Stimulated activated CD8-positive, alpha-beta memory T cell treated with anti-CD3 and anti-CD28 coated beads, Interleukin-7, amount 100 ng/mL, for 1 hour (primary cell): Measurements from ENCODE around the gene HYCC2.
"Not testable (repeated sequence)": the region's sequence is repeated elsewhere in the genome, so short reads cannot be mapped to it uniquely, and the experiment has no call there.

ENCODE experiments used
- DNase-seq, 2 donors: peaks; one replicate each; pipeline ENCODE4 v3.0.0-alpha.2; 2020; ENCODE audit warnings: low read depth in 2 of 2

Gene HYCC2

GRCh38 chr2:201072201-201072530 is 695 bp upstream of the HYCC2 start:
- no peak for DNase-seq

GRCh38 chr2:201070948-201071478 is 458 bp downstream of the HYCC2 start:
- DNase-seq, result no peak

DNA sequence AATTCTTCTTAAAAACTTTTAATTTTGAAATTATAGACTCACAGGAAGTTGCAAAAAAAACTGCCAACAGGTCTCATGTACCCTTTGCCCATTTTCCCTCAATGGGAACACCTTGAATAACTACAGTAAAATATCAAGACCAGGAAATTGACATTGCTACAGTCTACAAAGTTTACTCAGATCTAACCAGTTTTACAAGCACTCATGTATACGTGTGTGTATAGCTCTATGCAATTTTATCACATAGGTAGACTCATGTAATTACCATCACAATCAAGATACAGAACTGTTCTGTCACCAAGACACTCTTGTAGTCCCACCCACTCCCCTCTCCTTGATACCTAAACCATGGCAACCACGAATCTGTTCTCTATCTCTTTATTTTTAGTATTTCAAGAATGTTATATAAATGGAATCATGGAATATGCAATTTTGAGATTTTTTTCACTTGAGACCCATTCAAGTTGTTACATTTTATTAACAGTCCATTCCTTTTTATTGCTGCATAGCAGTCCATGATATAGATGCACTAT is 6.6 kb downstream of the HYCC2 start:
- no peak for DNase-seq

DNA sequence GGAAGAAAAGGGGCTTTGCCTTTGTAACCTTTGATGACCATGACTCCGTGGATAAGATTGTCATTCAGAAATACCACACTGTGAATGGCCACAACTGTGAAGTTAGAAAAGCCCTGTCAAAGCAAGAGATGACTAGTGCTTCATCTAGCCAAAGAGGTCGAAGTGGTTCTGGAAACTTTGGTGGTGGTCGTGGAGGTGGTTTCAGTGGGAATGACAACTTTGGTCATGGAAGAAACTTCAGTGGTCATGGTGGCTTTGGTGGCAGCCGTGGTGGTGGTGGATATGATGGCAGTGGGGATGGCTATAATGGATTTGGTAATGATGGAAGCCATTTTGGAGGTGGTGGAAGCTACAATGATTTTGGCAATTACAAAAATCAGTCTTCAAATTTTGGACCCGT is 8.0 kb downstream of the HYCC2 start:
- DNase-seq, result not testable (repeated sequence)

DNA sequence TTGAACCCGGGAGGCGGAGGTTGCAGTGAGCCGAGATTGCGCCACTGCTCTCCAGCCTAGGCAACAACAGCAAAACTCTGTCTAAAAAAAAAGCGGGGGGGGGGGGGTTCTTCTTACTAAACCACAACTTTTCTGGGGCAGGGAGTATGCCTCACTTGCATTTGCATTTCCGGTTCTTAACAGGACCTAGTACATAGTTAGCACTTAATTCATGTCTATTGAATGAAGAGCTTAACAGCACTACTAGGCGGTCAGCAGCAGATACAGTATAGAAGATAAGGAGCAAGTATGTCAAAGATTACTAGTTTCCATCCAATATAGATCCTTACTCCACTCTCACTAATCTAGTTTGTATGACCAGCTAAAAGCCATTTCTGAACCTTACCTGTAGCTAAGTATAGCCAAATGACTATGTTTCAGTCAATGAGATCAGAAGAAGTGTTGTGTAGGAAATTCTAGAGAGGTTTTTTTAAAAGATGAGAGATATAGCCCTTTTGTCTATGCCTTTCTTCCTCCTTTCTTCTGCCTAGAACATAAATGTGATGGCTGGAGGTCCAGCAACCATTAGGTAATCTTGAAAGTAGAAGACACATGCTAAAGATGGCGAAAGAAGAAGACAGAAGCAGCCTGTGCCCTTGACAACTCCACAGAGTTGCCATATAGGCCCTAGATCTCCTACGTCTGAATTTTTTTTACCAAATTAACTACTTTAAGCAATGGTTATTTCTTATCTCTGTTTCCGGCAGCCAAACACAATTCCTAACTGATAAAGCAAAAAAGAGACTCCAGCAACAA is 11.3 kb downstream of the HYCC2 start:
- no peak for DNase-seq

- DNase-seq, result no peak
Measured at GRCh38 chr2:201058914-201059313, 12.6 kb downstream of the HYCC2 start.

DNA sequence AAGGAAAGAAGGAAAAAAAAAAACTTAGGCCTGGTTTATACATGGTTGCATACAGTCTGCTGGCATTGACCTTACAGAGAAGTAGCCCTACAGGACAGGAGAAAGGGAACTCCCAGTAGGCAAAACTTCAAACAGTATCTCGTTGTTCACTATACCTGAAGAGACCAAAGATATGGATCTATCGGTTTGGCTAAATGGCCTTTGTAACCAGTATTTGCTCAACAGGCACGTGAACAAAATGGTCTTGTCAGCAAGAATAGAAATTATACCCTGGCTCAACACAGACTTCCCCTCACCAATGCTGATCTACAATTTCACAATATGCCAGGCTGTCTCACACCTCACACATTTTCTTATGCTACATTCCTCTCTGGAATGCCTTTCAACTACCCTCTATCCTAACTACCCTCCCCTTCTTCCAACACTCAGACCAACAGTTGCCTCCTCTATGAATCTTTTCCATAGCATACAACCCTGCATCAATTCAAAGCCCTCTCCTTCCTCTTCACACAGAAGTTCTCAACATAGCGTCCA is 13.7 kb downstream of the HYCC2 start:
- DNase-seq, result no peak

- no peak for DNase-seq
Measured at GRCh38 chr2:201057087-201057521, 14.4 kb downstream of the HYCC2 start.

GRCh38 chr2:201049455-201049854 is 22.0 kb downstream of the HYCC2 start:
- DNase-seq, result no peak

DNA sequence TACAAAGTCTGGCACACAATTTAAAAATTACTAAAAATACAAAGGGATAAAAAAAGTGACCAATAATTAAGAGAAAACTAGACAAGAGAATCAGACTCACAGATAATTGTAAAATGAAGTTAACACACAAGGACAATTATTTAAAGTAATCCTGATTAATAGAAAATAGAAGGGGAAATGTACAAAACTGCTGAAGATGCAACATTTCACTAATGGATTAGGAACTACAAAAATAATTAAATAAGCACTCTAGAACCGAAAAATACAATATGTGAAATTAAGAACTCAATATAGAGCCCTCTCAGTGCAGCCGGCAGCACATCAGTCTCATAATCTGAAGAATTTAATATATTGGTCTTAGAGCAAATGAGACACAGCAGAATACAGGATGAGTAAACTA is 24.6 kb downstream of the HYCC2 start:
- no peak for DNase-seq

GRCh38 chr2:201043050-201043449 is 28.4 kb downstream of the HYCC2 start:
- not testable (repeated sequence) for DNase-seq

- not testable (repeated sequence) for DNase-seq
Measured at GRCh38 chr2:201042451-201042850, 29.0 kb downstream of the HYCC2 start.

DNA sequence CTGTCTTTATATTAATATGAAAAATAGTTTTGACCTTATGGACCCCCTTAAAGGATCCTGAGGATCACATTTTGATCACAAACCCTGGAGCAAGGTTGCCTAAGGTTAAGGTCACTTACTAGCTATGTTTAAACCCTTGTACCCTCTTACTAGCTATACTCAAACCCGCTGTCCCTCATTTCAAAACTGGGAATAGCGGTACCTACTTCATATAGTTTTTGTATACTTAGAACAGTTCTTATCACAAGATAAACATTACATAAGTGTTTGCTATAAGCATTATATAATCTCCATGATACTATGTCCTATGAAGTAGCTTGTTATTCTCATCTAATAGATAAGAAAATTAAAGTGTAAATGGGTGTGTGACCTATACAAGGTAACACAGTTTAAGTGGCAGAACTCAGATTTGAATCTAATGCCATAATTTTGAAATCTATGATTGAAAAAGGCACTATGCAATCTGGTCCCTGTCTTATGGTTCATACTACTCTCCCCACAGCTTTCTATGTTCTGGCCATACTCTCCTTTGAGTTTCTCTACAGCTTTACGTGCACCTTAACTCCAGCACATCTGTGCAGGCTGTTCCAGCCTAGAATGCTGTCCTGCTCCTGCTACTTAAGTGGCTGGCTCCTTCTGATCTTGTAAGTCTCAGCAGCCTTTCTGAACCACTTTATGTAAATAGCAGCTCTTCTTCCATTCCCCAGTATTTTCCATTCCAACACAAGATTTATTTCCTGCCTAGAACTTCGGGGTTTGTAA is 30.4 kb downstream of the HYCC2 start:
- no peak for DNase-seq

- DNase-seq, result no peak
Measured at GRCh38 chr2:201038855-201039254, 32.6 kb downstream of the HYCC2 start.

- not testable (repeated sequence) for DNase-seq
Measured at GRCh38 chr2:201038361-201038760, 33.1 kb downstream of the HYCC2 start.

GRCh38 chr2:201034355-201034754 is 37.1 kb downstream of the HYCC2 start:
- not testable (repeated sequence) for DNase-seq

GRCh38 chr2:201024518-201024917 is 47.0 kb downstream of the HYCC2 start:
- no peak for DNase-seq

- no peak for DNase-seq
Measured at GRCh38 chr2:201021914-201022313, 49.6 kb downstream of the HYCC2 start.
